Fibroblast of lung (primary cell): ENCODE measurements around the gene JAGN1.

Experiments
- EZH2 ChIP-seq: IDR thresholded peaks from 2 replicates; pipeline ENCODE4 v1.5.1; 2012; ENCODE audit warnings: low read length, control low read depth, mild to moderate bottlenecking; ENCODE audit errors: missing control alignments
- TF ChIP-seq, protein P1 (sequence below), 2 donors: IDR thresholded peaks in 1 of 2; conservative IDR thresholded peaks in 1 of 2; 1 replicate in 1 of 2; 2 replicates in 1 of 2; pipeline ENCODE4 v1.5.1; 2011 to 2012; ENCODE audit warnings: low read length in 2 of 2, control low read depth in 1 of 2, inconsistent platforms in 1 of 2, low read depth in 1 of 2, mild to moderate bottlenecking in 1 of 2

DNA sequence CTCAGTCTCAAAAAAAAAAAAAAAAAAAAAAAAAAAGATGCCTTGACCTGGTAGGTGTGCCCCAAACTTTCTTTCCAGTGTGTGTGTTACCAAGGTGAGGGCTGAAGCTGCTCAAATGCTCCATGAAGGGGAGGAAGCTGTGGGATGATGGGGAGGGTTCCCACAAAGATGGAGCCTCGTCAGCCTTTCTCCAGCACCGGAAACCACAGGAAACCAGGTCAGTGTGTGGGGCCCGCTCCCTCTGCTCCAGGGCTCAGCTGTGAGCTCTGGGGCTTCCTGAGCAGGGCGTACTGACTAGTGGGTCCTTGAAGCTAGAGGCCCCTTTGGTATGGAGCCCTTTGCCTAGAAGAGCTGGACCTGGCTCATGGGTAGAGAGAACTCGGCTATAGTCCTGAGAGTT lies 11.6 kb downstream of the JAGN1 start:
- no peak for TF ChIP-seq EZH2
- TF ChIP-seq, protein P1, sequence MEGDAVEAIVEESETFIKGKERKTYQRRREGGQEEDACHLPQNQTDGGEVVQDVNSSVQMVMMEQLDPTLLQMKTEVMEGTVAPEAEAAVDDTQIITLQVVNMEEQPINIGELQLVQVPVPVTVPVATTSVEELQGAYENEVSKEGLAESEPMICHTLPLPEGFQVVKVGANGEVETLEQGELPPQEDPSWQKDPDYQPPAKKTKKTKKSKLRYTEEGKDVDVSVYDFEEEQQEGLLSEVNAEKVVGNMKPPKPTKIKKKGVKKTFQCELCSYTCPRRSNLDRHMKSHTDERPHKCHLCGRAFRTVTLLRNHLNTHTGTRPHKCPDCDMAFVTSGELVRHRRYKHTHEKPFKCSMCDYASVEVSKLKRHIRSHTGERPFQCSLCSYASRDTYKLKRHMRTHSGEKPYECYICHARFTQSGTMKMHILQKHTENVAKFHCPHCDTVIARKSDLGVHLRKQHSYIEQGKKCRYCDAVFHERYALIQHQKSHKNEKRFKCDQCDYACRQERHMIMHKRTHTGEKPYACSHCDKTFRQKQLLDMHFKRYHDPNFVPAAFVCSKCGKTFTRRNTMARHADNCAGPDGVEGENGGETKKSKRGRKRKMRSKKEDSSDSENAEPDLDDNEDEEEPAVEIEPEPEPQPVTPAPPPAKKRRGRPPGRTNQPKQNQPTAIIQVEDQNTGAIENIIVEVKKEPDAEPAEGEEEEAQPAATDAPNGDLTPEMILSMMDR (conservative IDR thresholded peaks at IDR 0.05 in 1 of 2, IDR thresholded peaks at IDR 0.05 in 1 of 2; ENCODE audit: low read depth in 1 of 2, low read length in 2 of 2) = no peak
